Measurements from ENCODE around the gene ABHD2. TPM values are rescaled to one million over a fixed set of nuclear protein-coding genes. Genes with fewer than 3 reads are reported as not detected.

Gene ABHD2
- total RNA-seq, 1 experiment from 2014 or later, result 29.7 TPM

DNA sequence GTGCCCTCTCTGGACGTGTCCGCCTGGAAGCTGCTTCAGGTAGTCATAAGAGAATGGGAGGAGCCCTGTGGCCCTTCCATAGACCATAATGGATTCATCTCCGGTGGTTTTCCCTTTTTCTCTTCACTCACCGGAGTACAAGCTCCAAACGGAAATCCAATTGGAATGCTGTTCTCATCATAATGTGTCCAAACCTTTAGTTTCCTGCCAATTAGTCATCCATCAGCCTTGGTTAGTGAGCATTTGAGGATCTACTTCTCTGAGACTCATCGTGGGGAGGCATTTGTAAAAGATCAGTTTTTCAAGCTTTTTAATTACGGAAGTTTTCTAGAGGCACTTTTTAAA is 34.9 kb downstream of the ABHD2 start (continued):
- TF ChIP-seq, protein P1, sequence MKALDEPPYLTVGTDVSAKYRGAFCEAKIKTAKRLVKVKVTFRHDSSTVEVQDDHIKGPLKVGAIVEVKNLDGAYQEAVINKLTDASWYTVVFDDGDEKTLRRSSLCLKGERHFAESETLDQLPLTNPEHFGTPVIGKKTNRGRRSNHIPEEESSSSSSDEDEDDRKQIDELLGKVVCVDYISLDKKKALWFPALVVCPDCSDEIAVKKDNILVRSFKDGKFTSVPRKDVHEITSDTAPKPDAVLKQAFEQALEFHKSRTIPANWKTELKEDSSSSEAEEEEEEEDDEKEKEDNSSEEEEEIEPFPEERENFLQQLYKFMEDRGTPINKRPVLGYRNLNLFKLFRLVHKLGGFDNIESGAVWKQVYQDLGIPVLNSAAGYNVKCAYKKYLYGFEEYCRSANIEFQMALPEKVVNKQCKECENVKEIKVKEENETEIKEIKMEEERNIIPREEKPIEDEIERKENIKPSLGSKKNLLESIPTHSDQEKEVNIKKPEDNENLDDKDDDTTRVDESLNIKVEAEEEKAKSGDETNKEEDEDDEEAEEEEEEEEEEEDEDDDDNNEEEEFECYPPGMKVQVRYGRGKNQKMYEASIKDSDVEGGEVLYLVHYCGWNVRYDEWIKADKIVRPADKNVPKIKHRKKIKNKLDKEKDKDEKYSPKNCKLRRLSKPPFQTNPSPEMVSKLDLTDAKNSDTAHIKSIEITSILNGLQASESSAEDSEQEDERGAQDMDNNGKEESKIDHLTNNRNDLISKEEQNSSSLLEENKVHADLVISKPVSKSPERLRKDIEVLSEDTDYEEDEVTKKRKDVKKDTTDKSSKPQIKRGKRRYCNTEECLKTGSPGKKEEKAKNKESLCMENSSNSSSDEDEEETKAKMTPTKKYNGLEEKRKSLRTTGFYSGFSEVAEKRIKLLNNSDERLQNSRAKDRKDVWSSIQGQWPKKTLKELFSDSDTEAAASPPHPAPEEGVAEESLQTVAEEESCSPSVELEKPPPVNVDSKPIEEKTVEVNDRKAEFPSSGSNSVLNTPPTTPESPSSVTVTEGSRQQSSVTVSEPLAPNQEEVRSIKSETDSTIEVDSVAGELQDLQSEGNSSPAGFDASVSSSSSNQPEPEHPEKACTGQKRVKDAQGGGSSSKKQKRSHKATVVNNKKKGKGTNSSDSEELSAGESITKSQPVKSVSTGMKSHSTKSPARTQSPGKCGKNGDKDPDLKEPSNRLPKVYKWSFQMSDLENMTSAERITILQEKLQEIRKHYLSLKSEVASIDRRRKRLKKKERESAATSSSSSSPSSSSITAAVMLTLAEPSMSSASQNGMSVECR (CRISPR knock-in tag; IDR thresholded peaks at IDR 0.05; ENCODE audit: borderline replicate concordance), result no peak

DNA sequence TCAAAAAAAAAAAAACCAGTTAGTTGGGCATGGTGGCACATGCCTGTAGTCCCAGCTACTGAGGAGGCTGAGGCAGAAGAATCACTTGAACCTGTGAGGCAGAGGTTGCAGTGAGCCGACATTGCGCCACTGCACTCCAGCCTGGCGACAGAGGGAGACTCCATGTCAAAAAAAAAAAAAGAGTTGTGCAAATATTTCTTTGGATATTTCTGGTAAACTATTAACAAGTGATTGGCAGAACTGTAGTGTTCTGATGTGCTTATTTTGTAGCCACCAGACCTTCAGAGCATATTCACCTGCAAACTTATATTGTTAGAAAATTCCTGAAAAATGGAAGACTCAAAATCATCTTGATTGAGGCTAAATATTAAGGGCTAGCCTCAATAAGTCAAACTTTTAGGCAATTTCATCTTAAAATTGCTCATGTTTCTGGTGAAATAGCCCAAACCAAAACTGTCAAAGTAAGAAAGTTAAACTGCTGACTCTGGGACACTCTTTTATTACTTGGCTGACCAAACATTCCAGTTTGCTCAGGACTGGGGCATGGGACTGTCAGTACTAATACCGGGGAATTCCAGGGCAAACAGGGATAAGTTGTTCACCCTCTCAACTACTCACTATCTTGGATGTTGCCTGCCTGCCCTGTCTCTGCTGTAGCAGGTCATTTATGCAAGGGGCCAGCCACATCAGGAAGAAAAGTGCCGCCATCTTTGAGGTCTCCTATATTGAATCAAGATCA is 37.0 kb downstream of the ABHD2 start:
- POLR2A ChIA-PET, result interaction anchor here (0.7 kb wide), 1 partner anchor 23 kb away, joined by 3 read pairs; no protein-coding TSS in a partner anchor
- Mint-ChIP-seq H3K27ac (no peak overlapping the region), H3K4me1 (peaks cover 22% of the 10 kb centered on the region), H3K4me3 (no peak overlapping the region), H3K36me3 (peaks cover 10% of the 10 kb centered on the region), H3K27me3 (ENCODE audit: low read depth) (no peaks in the 10 kb centered on the region; the same call in 1 of the 2 replicates), H3K9me3 (no peaks in the 10 kb centered on the region)
- no peak for TF ChIP-seq NFYB (CRISPR knock-in tag; conservative IDR thresholded peaks at IDR 0.05; ENCODE audit: low read depth)
- TF ChIP-seq, protein P2, sequence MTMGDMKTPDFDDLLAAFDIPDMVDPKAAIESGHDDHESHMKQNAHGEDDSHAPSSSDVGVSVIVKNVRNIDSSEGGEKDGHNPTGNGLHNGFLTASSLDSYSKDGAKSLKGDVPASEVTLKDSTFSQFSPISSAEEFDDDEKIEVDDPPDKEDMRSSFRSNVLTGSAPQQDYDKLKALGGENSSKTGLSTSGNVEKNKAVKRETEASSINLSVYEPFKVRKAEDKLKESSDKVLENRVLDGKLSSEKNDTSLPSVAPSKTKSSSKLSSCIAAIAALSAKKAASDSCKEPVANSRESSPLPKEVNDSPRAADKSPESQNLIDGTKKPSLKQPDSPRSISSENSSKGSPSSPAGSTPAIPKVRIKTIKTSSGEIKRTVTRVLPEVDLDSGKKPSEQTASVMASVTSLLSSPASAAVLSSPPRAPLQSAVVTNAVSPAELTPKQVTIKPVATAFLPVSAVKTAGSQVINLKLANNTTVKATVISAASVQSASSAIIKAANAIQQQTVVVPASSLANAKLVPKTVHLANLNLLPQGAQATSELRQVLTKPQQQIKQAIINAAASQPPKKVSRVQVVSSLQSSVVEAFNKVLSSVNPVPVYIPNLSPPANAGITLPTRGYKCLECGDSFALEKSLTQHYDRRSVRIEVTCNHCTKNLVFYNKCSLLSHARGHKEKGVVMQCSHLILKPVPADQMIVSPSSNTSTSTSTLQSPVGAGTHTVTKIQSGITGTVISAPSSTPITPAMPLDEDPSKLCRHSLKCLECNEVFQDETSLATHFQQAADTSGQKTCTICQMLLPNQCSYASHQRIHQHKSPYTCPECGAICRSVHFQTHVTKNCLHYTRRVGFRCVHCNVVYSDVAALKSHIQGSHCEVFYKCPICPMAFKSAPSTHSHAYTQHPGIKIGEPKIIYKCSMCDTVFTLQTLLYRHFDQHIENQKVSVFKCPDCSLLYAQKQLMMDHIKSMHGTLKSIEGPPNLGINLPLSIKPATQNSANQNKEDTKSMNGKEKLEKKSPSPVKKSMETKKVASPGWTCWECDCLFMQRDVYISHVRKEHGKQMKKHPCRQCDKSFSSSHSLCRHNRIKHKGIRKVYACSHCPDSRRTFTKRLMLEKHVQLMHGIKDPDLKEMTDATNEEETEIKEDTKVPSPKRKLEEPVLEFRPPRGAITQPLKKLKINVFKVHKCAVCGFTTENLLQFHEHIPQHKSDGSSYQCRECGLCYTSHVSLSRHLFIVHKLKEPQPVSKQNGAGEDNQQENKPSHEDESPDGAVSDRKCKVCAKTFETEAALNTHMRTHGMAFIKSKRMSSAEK (CRISPR knock-in tag; IDR thresholded peaks at IDR 0.05; ENCODE audit: borderline replicate concordance), result no peak
- TF ChIP-seq GABPB1 (CRISPR knock-in tag; IDR thresholded peaks at IDR 0.05), result peak; percentile 45; the same call in 1 of the 2 replicates
- ATAC-seq (no peak), DNase-seq (ENCODE audit: low spot score) (no peak)
- CTCF ChIA-PET, result no interaction called here

DNA sequence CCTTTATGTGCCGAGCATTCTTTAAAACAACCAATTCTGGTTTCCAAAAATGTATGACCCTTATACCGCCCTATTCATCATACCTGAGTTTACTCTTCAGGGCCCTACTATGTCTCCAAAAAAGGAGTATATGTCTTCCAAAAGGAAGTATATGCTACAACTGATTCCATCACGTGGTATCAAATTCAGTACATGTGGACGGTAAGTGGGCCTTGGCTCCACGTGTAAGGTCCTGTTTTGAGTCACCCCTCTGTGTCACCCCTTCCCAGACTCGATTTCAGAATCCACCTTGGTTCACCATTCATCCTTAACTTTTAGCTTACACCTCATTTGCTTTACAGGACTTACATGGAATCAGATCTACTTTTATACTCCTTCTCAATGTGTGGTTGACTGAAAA is 37.8 kb downstream of the ABHD2 start:
- ChIA-PET CTCF (interaction anchor here (2.1 kb wide), 1 partner anchor 38 kb away, joined by 6 read pairs; the partner anchor contains the start of gene ABHD2), POLR2A (no interaction called here)
- Mint-ChIP-seq H3K36me3 (peaks cover 10% of the 10 kb centered on the region), H3K27me3 (ENCODE audit: low read depth) (no peaks in the 10 kb centered on the region; the same call in 1 of the 2 replicates), H3K4me3 (no peak overlapping the region), H3K4me1 (peaks cover 22% of the 10 kb centered on the region), H3K9me3 (no peaks in the 10 kb centered on the region), H3K27ac (no peak overlapping the region)
- DNase-seq (ENCODE audit: low spot score) (no peak), ATAC-seq (no peak)
- TF ChIP-seq, protein P3, sequence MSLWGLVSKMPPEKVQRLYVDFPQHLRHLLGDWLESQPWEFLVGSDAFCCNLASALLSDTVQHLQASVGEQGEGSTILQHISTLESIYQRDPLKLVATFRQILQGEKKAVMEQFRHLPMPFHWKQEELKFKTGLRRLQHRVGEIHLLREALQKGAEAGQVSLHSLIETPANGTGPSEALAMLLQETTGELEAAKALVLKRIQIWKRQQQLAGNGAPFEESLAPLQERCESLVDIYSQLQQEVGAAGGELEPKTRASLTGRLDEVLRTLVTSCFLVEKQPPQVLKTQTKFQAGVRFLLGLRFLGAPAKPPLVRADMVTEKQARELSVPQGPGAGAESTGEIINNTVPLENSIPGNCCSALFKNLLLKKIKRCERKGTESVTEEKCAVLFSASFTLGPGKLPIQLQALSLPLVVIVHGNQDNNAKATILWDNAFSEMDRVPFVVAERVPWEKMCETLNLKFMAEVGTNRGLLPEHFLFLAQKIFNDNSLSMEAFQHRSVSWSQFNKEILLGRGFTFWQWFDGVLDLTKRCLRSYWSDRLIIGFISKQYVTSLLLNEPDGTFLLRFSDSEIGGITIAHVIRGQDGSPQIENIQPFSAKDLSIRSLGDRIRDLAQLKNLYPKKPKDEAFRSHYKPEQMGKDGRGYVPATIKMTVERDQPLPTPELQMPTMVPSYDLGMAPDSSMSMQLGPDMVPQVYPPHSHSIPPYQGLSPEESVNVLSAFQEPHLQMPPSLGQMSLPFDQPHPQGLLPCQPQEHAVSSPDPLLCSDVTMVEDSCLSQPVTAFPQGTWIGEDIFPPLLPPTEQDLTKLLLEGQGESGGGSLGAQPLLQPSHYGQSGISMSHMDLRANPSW (CRISPR knock-in tag; conservative IDR thresholded peaks at IDR 0.05; ENCODE audit: low read depth), result no peak
- TF ChIP-seq KAT7 (CRISPR knock-in tag; IDR thresholded peaks at IDR 0.05; ENCODE audit: borderline replicate concordance), result no peak
- no peak for TF ChIP-seq TP53 (CRISPR knock-in tag; IDR thresholded peaks at IDR 0.05)
- no peak for TF ChIP-seq CREM (CRISPR knock-in tag; IDR thresholded peaks at IDR 0.05)
- TF ChIP-seq GTF2I (CRISPR knock-in tag; conservative IDR thresholded peaks at IDR 0.05), result no peak
- TF ChIP-seq, protein P4, sequence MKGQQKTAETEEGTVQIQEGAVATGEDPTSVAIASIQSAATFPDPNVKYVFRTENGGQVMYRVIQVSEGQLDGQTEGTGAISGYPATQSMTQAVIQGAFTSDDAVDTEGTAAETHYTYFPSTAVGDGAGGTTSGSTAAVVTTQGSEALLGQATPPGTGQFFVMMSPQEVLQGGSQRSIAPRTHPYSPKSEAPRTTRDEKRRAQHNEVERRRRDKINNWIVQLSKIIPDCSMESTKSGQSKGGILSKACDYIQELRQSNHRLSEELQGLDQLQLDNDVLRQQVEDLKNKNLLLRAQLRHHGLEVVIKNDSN (CRISPR knock-in tag; IDR thresholded peaks at IDR 0.05), result no peak
- TF ChIP-seq, protein P5, sequence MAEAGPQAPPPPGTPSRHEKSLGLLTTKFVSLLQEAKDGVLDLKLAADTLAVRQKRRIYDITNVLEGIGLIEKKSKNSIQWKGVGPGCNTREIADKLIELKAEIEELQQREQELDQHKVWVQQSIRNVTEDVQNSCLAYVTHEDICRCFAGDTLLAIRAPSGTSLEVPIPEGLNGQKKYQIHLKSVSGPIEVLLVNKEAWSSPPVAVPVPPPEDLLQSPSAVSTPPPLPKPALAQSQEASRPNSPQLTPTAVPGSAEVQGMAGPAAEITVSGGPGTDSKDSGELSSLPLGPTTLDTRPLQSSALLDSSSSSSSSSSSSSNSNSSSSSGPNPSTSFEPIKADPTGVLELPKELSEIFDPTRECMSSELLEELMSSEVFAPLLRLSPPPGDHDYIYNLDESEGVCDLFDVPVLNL (CRISPR knock-in tag; IDR thresholded peaks at IDR 0.05; ENCODE audit: borderline replicate concordance, low read depth), result no peak
- TF ChIP-seq RELA (CRISPR knock-in tag; IDR thresholded peaks at IDR 0.05; ENCODE audit: borderline replicate concordance), result no peak
- TF ChIP-seq RORB (CRISPR knock-in tag; IDR thresholded peaks at IDR 0.05), result no peak
- no peak for TF ChIP-seq MYBL2 (CRISPR knock-in tag; IDR thresholded peaks at IDR 0.05)
- TF ChIP-seq, protein P6, sequence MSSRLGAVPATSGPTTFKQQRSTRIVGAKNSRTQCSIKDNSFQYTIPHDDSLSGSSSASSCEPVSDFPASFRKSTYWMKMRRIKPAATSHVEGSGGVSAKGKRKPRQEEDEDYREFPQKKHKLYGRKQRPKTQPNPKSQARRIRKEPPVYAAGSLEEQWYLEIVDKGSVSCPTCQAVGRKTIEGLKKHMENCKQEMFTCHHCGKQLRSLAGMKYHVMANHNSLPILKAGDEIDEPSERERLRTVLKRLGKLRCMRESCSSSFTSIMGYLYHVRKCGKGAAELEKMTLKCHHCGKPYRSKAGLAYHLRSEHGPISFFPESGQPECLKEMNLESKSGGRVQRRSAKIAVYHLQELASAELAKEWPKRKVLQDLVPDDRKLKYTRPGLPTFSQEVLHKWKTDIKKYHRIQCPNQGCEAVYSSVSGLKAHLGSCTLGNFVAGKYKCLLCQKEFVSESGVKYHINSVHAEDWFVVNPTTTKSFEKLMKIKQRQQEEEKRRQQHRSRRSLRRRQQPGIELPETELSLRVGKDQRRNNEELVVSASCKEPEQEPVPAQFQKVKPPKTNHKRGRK (CRISPR knock-in tag; IDR thresholded peaks at IDR 0.05; ENCODE audit: borderline replicate concordance), result no peak
- TF ChIP-seq ELF4 (CRISPR knock-in tag; IDR thresholded peaks at IDR 0.05; ENCODE audit: low read depth), result no peak
- no peak for TF ChIP-seq ZNF121 (CRISPR knock-in tag; IDR thresholded peaks at IDR 0.05)
